ENCODE results near the gene PLCG1. TPM values are rescaled to one million over a fixed set of nuclear protein-coding genes. Genes with fewer than 3 reads are reported as not detected.

PLCG1 gene
- total RNA-seq, 4 donors from 2014 or later = 93.0 to 357 (median 191) TPM

DNA sequence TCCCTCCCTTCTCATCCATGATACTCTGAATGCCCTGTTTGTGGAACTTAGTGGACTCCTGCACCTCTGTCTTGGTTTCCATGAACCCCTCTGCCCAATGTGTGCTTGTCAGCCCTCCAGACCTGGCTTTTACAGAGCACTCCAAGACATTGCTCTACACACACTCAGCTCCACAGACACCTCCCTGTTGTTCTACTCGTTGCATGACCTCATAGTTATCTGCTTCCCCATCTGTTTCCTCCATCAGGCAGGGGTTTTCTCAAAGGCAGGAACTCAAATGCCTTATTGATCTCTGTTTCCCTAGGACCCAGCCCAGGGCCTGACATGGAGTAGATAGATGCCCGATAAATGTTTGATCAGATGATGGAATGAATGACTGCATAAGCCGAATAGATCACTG is 13.3 kb downstream of the PLCG1 start:
- no peaks in the 10 kb centered on the region for H3K27me3 ChIP-seq
- H3K4me1 ChIP-seq = peaks cover 6 to 76% (median 17%) of the 10 kb centered on the region in 4 donors
- H3K4me3 ChIP-seq = no peak overlapping the region
- TF ChIP-seq, protein P1, sequence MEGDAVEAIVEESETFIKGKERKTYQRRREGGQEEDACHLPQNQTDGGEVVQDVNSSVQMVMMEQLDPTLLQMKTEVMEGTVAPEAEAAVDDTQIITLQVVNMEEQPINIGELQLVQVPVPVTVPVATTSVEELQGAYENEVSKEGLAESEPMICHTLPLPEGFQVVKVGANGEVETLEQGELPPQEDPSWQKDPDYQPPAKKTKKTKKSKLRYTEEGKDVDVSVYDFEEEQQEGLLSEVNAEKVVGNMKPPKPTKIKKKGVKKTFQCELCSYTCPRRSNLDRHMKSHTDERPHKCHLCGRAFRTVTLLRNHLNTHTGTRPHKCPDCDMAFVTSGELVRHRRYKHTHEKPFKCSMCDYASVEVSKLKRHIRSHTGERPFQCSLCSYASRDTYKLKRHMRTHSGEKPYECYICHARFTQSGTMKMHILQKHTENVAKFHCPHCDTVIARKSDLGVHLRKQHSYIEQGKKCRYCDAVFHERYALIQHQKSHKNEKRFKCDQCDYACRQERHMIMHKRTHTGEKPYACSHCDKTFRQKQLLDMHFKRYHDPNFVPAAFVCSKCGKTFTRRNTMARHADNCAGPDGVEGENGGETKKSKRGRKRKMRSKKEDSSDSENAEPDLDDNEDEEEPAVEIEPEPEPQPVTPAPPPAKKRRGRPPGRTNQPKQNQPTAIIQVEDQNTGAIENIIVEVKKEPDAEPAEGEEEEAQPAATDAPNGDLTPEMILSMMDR (IDR thresholded peaks at IDR 0.05) = no peak
- TF ChIP-seq POLR2A (IDR thresholded peaks at IDR 0.05) = no peak
- no peaks in the 10 kb centered on the region for H3K9me3 ChIP-seq
- peaks cover 0 to 3% (median 0%) of the 10 kb centered on the region in 3 donors for H3K36me3 ChIP-seq
- H3K27ac ChIP-seq = peak overlapping the region in 3 of 4 donors; percentile 11 to 89 (median 73)
- DNase-seq = no peak

DNA sequence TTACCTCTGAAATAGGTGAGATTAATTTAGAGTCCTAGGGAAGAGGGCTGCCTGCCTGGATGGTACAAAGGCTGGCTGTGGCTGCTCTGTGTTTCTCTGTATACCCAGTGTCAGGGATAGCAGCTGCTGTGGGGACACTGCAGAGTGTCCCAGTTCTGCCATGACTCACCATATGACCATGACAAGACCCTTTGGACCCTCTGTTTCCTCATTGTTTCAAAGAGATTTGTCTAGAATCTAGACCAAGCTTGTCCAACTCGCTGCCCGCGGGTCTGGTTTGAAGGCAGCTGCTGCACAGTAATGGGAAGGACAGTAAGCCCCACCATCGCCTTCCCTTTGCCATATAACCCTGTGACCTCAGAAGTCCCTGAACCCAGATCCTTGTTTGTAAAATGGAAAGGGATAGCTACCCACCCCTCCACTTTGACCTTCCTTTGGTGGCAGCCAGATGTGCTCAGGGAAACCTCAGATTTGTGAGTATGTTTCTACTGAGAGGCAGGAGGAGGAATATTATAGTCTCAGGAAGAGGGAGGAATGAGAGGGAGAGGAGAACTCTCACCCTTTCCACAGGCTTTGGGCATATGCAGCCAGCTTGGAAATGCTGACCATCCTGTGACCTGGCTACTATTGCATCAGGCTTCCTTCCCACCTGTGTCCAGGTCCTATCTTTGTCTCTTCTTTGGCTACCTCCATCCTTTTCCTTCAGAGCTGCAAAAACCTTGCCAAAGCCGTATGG is 14.0 kb downstream of the PLCG1 start:
- Histone ChIP-seq H3K9me3 (no peaks in the 10 kb centered on the region), H3K4me1 (peaks cover 3 to 70% (median 17%) of the 10 kb centered on the region in 4 donors), H3K27ac (peak overlapping the region in 3 of 4 donors; percentile 4 to 89 (median 11)), H3K36me3 (peaks cover 0 to 3% (median 0%) of the 10 kb centered on the region in 3 donors), H3K4me3 (no peak overlapping the region), H3K27me3 (no peaks in the 10 kb centered on the region)
- TF ChIP-seq POLR2A (IDR thresholded peaks at IDR 0.05) = no peak
- TF ChIP-seq, protein P1 (IDR thresholded peaks at IDR 0.05) = no peak
- DNase-seq = no peak

DNA sequence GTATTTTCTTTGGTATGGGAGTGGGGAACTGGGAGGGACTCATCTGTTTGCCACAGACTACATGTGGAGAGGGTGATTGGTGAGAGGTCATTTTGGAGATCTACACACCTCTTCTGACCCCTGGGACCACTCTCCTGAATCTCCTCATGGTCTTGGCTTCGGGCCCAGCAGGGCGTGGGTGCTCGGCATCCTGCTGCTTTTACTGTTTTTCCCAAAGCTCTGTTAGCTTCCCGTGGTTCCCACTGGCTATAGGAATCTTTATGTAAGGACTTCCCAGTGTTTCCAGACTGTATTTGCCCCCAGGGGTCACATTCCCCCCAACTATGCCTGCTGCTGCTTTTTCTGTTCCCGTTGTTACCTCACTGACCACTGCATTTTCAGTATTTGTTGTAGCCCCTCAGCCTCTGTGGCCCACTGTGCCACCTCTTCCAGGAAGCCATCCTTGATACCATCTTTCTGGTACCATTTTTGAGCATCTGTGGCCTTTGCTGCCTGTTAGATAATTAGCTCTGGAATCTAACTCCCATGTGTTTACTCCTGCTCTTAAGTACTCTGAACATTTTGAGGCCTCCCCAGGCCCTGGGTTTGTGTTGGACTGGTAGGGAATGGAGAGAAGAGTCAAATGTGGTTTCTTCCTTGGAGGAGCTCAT is 14.9 kb downstream of the PLCG1 start:
- no peak overlapping the region for H3K4me3 ChIP-seq
- no peaks in the 10 kb centered on the region for H3K9me3 ChIP-seq
- peaks cover 8 to 61% (median 16%) of the 10 kb centered on the region in 4 donors for H3K4me1 ChIP-seq
- TF ChIP-seq, protein P1 (IDR thresholded peaks at IDR 0.05) = no peak
- no peak for TF ChIP-seq POLR2A (IDR thresholded peaks at IDR 0.05)
- peak overlapping the region in 1 of 4 donors; percentile 20 for H3K27ac ChIP-seq
- H3K36me3 ChIP-seq = peaks cover 0 to 3% (median 0%) of the 10 kb centered on the region in 3 donors
- DNase-seq = no peak
- no peaks in the 10 kb centered on the region for H3K27me3 ChIP-seq

DNA sequence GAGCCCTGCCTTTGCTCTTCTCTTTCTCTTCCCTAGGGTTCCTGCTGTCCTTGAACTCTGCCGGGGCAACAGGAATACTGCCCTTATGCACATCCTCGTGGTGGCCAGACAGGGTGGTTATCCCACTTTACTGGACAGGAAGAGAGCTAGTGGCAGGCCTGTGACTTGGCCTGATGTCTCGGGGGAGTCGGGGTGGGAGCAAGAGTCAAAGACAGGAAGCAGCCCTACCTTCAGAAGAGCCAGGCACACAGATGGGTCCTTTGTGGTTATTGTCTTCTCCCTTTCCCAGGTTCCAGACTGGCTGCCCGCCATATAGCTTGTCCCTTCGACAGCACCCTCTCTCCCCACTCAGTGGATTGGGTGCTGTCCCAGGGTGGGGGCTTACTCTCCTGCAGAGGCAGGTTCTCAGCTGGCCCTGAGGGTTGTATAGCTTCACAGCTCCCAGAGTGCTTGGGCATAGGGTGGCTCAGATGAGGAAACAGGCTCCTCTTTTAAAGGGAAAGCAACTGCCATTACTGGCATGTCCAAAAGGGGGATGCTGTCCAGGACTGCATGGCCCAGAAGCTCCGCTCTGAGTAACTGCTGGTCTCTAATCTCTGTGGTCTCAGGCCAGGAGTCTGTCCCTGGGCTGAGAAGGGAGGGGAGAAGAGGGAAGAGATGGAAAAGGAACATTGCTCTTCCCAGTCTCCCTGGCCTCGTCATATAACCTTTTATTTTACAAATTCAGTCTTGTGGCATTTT is 17.3 kb downstream of the PLCG1 start:
- peaks cover 5 to 52% (median 25%) of the 10 kb centered on the region in 4 donors for H3K4me1 ChIP-seq
- peaks cover 0 to 3% (median 0%) of the 10 kb centered on the region in 3 donors for H3K36me3 ChIP-seq
- no peak for TF ChIP-seq POLR2A (IDR thresholded peaks at IDR 0.05)
- TF ChIP-seq, protein P1 (IDR thresholded peaks at IDR 0.05) = no peak
- peak overlapping the region in 2 of 4 donors; percentile 26 to 34 for H3K27ac ChIP-seq
- no peaks in the 10 kb centered on the region for H3K27me3 ChIP-seq
- no peak overlapping the region for H3K4me3 ChIP-seq
- no peaks in the 10 kb centered on the region for H3K9me3 ChIP-seq
- no peak for DNase-seq

DNA sequence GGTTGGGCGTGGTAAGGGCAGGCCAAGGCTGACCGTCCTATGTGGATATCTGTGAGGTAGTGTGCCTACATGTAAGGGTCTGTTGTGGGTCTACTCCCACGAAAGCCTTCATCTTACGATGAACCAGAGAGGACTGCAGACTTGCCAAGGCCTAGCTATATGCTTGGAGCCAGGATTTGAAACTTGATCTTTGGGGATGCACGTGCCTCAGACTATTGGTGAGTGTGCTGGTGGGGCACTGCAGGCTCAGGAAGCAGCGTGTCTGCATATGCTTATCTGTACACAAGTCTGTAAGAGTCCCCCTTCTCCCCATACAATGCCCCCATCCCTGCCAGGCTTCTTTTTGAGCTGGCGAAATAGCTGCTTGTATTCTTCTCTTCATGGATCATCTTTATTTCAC is 17.9 kb downstream of the PLCG1 start:
- Histone ChIP-seq H3K27me3 (no peaks in the 10 kb centered on the region), H3K9me3 (no peaks in the 10 kb centered on the region), H3K4me1 (peaks cover 0 to 46% (median 22%) of the 10 kb centered on the region in 4 donors), H3K4me3 (no peak overlapping the region), H3K27ac (peak overlapping the region in 2 of 4 donors; percentile 26 to 34), H3K36me3 (peaks cover 0 to 10% (median 0%) of the 10 kb centered on the region in 3 donors)
- TF ChIP-seq, protein P1 (IDR thresholded peaks at IDR 0.05) = no peak
- TF ChIP-seq POLR2A (IDR thresholded peaks at IDR 0.05) = no peak
- DNase-seq = no peak
